HG03342 (cell line): ENCODE data around the gene STOM.
"Not testable (repeated sequence)": the region's sequence is repeated elsewhere in the genome, so short reads cannot be mapped to it uniquely, and the experiment has no call there.

Experiments
- ATAC-seq: cut with Tn5 transposase; IDR thresholded peaks from one replicate; pipeline ENCODE4 v1.9.1; 2021; ENCODE audit warnings: mild to moderate bottlenecking, moderate library complexity; ENCODE audit not compliant: unreplicated experiment

Gene STOM

GRCh38 chr9:121369595-121370265 is at the start of gene STOM:
Gene STOM (minus strand): TSS chr9:121370250. CDS start chr9:121370187, 63 bp downstream.
- ATAC-seq: peak; percentile 45

DNA sequence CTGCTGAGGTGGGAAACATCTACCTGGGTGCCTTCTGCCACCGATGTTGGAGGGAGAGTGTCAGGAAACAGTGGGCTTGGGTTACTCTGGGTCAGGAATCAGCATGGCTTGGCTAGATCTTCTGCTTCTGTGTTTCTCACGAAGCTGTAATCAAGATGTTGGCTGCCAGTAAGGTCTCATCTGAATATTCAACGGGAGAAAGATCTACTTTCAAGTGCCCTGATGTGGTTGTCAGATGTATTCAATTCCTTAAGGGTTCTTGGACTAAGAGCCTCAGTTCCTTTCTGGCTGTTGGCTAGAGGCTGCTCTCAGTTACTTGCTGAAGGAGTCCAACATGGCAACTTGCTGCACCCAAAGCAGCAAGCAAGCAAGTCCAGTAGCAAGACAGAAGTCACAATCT is 41.9 kb upstream of the STOM start:
- no peak for ATAC-seq

DNA sequence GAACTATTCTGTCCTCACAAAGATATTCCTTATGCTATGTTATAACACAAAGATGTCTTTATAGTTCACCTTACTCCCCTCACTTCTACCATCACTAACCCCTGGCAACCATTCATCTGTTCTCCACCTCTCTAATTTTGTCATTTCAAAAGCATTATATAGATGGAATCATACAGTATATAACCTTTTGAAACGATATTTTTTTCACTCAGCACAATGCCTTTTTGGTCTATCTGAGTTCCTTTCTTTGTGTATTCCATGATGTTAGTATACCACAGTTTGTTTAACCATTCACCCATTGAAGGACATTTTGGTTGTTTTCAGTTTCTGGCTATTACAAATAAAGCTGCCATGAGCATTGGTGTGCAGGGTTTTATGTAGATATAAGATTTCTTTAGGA is 35.8 kb upstream of the STOM start:
- no peak for ATAC-seq

DNA sequence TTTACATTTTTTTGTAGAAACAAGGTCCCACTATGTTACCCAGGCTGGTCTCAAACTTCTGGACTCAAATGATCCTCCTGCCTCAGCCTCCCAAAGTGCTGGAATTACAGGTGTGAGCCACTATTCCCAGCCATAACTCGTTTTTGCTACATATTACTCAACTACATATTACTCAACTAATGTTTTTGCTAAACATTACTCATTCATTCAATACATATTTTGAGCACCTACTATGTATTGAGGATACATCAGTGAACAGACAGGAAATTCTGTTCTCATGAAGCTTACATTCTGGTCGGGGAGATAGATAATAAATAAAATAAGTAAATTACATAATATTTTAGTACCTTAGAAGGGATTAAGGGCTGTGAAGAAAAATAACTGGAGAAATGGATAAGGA is 34.9 kb upstream of the STOM start:
- ATAC-seq: no peak

GRCh38 chr9:121399883-121400607 is 30.0 kb upstream of the STOM start:
- no peak for ATAC-seq

GRCh38 chr9:121399126-121399882 is 29.3 kb upstream of the STOM start:
- no peak for ATAC-seq

DNA sequence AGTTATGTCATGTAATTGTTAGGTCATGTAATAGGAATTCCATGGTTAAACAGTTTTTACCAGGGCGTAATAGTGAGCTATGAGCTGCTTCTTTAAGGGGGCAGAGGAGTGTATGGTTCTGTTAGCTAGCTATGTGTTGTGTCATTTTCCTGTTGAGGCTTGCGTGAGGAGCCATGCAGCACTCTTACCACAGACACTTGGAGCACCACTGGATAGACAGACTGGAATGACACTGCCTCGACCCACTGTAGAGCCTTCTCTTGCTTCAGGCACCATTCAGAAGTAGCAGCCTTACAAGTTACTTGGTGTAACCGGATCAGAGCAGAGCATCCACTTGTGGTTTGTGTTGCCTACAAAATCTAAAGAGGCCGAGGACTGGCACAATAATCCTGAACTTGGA is 28.3 kb upstream of the STOM start:
- no peak for ATAC-seq

- ATAC-seq: not testable (repeated sequence)
These were observed 27.2 kb upstream of the STOM start for GRCh38 chr9:121397277-121397676.

GRCh38 chr9:121395558-121395957 is 25.5 kb upstream of the STOM start:
- ATAC-seq: no peak

GRCh38 chr9:121394292-121394691 is 24.2 kb upstream of the STOM start:
- no peak for ATAC-seq

DNA sequence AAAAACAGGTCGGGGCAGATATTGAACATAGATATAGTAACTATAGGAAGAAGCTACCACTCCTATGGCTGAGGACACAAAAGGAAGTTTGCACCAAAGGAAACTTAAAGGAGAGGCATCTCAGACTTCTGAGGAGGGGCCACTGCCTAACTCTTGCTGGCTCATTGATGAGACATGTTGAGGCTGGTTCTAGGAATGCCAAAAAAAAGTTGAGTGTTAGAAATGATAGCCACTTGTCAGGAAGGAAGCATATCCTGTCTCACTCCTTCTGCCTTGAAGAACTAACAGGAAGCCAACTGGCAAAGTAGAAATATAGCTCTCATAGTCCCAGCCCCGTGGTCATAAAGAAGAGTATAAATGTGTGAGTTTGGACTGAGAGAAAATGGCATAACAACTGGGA is 23.3 kb upstream of the STOM start:
- no peak for ATAC-seq

- ATAC-seq: no peak
These were observed 20.3 kb upstream of the STOM start for GRCh38 chr9:121390372-121390771.

- no peak for ATAC-seq
These were observed 18.3 kb upstream of the STOM start for GRCh38 chr9:121388140-121388905.

GRCh38 chr9:121386442-121387175 is 16.6 kb upstream of the STOM start:
- no peak for ATAC-seq

GRCh38 chr9:121383715-121384114 is 13.7 kb upstream of the STOM start:
- ATAC-seq: no peak

- no peak for ATAC-seq
These were observed 10.8 kb upstream of the STOM start for GRCh38 chr9:121380846-121381245.

GRCh38 chr9:121376214-121376830 is 6.3 kb upstream of the STOM start:
- no peak for ATAC-seq

- no peak for ATAC-seq
These were observed 3.1 kb upstream of the STOM start for GRCh38 chr9:121373011-121373729.

DNA sequence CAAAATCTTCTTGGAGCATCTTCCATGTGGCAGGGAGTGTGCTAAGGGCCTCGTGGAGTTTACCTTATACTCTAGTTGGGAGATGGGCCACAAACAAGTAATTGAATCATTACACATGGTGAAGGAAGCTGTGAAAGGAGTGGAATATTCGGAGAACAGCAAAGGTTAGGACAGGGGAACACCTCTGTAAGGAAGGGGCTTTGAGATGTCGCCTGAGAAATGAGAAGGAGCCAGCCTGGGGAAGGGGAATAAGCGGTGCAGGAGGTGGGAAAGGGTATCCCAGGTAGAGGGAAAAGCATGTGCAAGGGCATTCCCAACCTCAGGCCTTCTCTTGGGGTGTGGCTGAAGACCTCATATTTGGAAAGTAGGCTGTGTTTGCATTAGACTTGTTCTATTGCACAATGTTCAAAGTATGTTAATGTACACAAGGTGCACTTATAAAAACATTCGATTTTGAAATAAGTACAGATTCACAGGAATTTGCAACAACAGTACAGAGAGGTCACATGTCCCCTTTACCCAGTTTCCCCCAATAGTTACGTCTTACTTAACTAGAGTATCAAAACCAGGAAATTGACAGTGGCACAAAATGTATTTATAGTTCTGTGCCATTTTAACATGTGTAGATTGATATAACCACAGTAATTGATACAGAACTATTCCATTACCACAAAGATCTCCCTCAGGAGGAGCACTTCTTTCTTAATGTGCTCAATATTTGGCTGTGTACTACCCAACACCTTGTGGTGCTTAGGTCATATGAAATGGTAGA is 2.4 kb upstream of the STOM start:
- ATAC-seq: no peak
